ENCODE results near the gene CYP2A6. TPM values are rescaled to one million over a fixed set of nuclear protein-coding genes. Genes with fewer than 3 reads are reported as not detected.

Gene CYP2A6
- total and polyA plus RNA-seq, 2 of the 4 experiments (the other 2 are of a cell fraction) = not detected

DNA sequence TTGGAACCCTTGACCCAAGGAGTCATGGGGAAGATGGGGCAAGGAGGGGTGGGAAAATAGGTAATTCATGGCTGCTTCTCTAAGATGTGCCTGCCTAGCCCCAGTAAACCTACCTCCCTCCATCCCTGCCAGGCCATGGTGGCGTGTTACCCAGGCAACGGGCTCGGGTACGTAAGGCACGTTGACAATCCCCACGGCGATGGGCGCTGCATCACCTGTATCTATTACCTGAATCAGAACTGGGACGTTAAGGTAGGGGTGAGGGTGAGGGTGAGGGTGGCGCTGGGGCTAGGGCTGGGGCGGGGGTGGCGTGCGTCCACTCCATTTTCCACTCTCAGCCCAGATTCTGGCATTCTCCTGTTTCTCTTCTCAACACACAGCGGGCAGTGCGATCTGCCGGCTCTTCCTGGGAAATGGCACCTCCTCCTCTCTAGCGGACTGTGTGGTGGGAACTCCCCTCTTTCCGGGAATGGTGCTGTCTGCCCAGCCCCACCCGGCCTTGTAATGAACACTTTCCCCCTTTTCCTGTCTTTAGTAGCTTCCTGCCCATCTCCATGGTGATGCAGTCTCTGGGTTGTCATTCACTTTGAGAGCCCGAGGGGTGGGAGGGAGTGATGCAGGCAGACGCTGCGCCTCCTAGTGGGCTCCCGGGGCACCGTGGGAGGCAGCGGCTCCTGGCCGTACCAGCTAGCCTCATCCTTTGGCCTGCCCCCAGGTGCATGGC lies 43.7 kb downstream of the CYP2A6 start (continued):
- TF ChIP-seq RAD21 (IDR thresholded peaks at IDR 0.05; ENCODE audit: low read length) (peak; percentile 61), RCOR1 (IDR thresholded peaks at IDR 0.05; ENCODE audit: insufficient replicate concordance, low read length) (no peak)

DNA sequence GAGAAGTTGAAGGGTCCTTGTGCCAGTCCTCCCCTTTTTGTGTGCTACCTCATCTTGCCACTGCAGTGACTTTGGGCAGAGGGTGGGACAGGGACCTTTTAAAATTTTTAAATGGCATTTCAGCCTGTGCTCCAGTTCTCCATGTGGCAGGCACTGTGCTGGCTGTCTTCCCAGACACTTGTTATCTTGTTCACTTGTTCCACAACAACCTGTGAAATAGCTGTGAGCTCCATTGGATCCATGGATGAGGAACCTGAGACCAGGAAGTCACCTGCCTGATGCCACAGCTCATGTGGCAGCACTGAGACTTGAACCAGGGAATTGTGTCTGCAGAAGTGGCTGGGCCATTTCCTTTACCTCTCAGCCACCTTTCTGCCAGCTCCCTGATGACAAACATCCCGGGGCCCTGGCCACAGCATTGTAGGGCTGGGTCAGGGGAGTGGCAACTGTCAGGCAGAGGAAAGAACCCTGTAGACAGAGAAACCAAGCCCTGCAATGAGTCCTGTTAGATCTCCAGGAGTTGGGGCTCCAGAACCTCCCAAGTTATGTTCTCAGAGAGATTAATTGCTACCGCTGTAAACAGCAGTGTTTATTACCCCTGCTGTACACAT lies 44.9 kb downstream of the CYP2A6 start:
- Histone ChIP-seq H2AFZ (replicated peaks; ENCODE audit: low read length, poor library complexity) (no peak overlapping the region), H3K4me1 (ENCODE audit: control insufficient read depth, insufficient read depth, low read length) (peaks cover 35% of the 10 kb centered on the region), H3K9me1 (ENCODE audit: insufficient read depth, low read length) (peaks cover 30% of the 10 kb centered on the region), H3K4me2 (ENCODE audit: low read depth, low read length) (no peak overlapping the region), H2BK5ac (ENCODE audit: low read depth, low read length, poor library complexity, severe bottlenecking) (no peak overlapping the region), H3K9ac (ENCODE audit: low read depth, low read length) (no peak overlapping the region), H4K20me1 (ENCODE audit: insufficient read depth, low read length) (peaks cover 88% of the 10 kb centered on the region), H4K8ac (ENCODE audit: low read depth in 2 of 2, low read length in 2 of 2) (no peak overlapping the region), H3K23ac (ENCODE audit: low read depth, low read length) (no peak overlapping the region), H3K27ac (ENCODE audit: insufficient read depth, low read length) (no peak overlapping the region), H3K27me3 (ENCODE audit: control insufficient read depth, insufficient read depth, low read length) (no peaks in the 10 kb centered on the region), H3K18ac (ENCODE audit: low read depth, low read length) (no peak overlapping the region), H3K36me3 (ENCODE audit: control insufficient read depth, insufficient read depth, low read length) (peaks cover 71% of the 10 kb centered on the region), H2BK20ac (ENCODE audit: low read depth, low read length) (no peak overlapping the region), H3K56ac (ENCODE audit: extremely low read depth, insufficient read depth, low read length) (no peak overlapping the region), H2AK9ac (replicated peaks; ENCODE audit: low read depth, low read length, poor library complexity) (no peak overlapping the region), H3K4me3 (ENCODE audit: insufficient read depth, low read depth, low read length) (no peak overlapping the region), H2BK120ac (ENCODE audit: low read depth, low read length) (no peak overlapping the region), H3K9me3 (ENCODE audit: control insufficient read depth, insufficient read depth, low read length) (no peaks in the 10 kb centered on the region), H3K4ac (ENCODE audit: low read depth, low read length) (no peak overlapping the region), H2AK5ac (ENCODE audit: low read depth, low read length) (no peak overlapping the region), H2BK15ac (ENCODE audit: low read depth, low read length) (no peak overlapping the region), H3K79me1 (ENCODE audit: low read depth in 1 of 2, low read length in 2 of 2) (peaks cover 24 to 96% of the 10 kb centered on the region in 2 experiments), H4K5ac (ENCODE audit: low read depth, low read length) (no peak overlapping the region), H3K14ac (replicated peaks; ENCODE audit: low read depth, low read length) (no peak overlapping the region), H4K91ac (ENCODE audit: insufficient read depth, low read depth, low read length) (no peak overlapping the region)
- ATAC-seq (ENCODE audit: low read depth) (no peak), DNase-seq (no peak)
- in situ Hi-C loops (cut with MboI; ENCODE audit: low sequenced_read_pairs) (loop anchor here (5.0 kb wide), 1 partner anchor 143 kb away; no protein-coding TSS in a partner anchor), intact Hi-C loops (cut with micrococcal nuclease) (loop anchor here (5.0 kb wide), 1 partner anchor 143 kb away; no protein-coding TSS in a partner anchor), dilution Hi-C loops (cut with HindIII; ENCODE audit: low sequenced_read_pairs, unreplicated experiment) (no loop called here)
- TF ChIP-seq BHLHE40 (IDR thresholded peaks at IDR 0.05; ENCODE audit: low read depth, low read length) (no peak), POLR2A (IDR thresholded peaks at IDR 0.05; ENCODE audit: low read depth, low read length) (no peak), MAZ (IDR thresholded peaks at IDR 0.05; ENCODE audit: borderline replicate concordance, low read depth, low read length) (no peak), MAFK (IDR thresholded peaks at IDR 0.05; ENCODE audit: low read depth, low read length) (no peak), CEBPB (IDR thresholded peaks at IDR 0.05; ENCODE audit: low read depth, low read length) (no peak), NFE2L2 (IDR thresholded peaks at IDR 0.05; ENCODE audit: low read depth, low read length) (no peak), RAD21 (IDR thresholded peaks at IDR 0.05; ENCODE audit: low read length) (no peak), RCOR1 (IDR thresholded peaks at IDR 0.05; ENCODE audit: insufficient replicate concordance, low read length) (no peak), FOS (IDR thresholded peaks at IDR 0.05; ENCODE audit: low read depth, low read length) (no peak)
- TF ChIP-seq, protein P1, sequence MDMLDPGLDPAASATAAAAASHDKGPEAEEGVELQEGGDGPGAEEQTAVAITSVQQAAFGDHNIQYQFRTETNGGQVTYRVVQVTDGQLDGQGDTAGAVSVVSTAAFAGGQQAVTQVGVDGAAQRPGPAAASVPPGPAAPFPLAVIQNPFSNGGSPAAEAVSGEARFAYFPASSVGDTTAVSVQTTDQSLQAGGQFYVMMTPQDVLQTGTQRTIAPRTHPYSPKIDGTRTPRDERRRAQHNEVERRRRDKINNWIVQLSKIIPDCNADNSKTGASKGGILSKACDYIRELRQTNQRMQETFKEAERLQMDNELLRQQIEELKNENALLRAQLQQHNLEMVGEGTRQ (IDR thresholded peaks at IDR 0.05; ENCODE audit: low read depth, low read length) = no peak
- TF ChIP-seq, protein P2, sequence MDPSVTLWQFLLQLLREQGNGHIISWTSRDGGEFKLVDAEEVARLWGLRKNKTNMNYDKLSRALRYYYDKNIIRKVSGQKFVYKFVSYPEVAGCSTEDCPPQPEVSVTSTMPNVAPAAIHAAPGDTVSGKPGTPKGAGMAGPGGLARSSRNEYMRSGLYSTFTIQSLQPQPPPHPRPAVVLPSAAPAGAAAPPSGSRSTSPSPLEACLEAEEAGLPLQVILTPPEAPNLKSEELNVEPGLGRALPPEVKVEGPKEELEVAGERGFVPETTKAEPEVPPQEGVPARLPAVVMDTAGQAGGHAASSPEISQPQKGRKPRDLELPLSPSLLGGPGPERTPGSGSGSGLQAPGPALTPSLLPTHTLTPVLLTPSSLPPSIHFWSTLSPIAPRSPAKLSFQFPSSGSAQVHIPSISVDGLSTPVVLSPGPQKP (IDR thresholded peaks at IDR 0.05; ENCODE audit: borderline replicate concordance, low read depth, low read length) = no peak
- POLR2A ChIA-PET (ENCODE audit: unreplicated experiment) = no interaction called here
- WGBS, 2 experiments (ENCODE audit: extremely low coverage in 2 of 2, insufficient read length in 1 of 2) = no CpG with 5 or more reads among the region's 2 CpGs
- BruUV-seq (replicated peaks) = no TSS peak
- CTCF ChIA-PET = no interaction called here

Measured in IMR-90 (cell line).